Upper lobe of left lung (tissue), 6 donors: Measurements from ENCODE around the gene HOXA2. TPM values are rescaled to one million over a fixed set of nuclear protein-coding genes. Genes with fewer than 3 reads are reported as not detected.

Experiments
- ATAC-seq, 2 donors: fragments of 200-7000 bp; cut with Tn5 transposase; one replicate each; pipeline ENCODE4 v1.9.1; 2022; ENCODE audit warnings: mild to moderate bottlenecking in 2 of 2, moderate library complexity in 2 of 2; ENCODE audit not compliant: low FRiP score in 2 of 2
- DNase-seq, 2 donors: peaks; one replicate each; pipeline ENCODE4 v3.0.0-alpha.2; 2019 to 2020
- H3K27ac ChIP-seq, 4 donors: fragments of 200-600 bp; sonication (generic); one replicate each; pipeline ENCODE4 v1.5.1; 2016 to 2019
- H3K27me3 ChIP-seq, 4 donors: fragments of 200-600 bp; sonication (generic); one replicate each; pipeline ENCODE4 v1.5.1; 2017 to 2019
- H3K36me3 ChIP-seq, 4 donors: fragments of 200-600 bp; sonication (generic); one replicate each; pipeline ENCODE4 v1.5.1; 2016 to 2019
- H3K4me1 ChIP-seq, 4 donors: fragments of 200-600 bp; sonication (generic); one replicate each; pipeline ENCODE4 v1.5.1; 2018 to 2019
- H3K4me3 ChIP-seq, 4 donors: fragments of 200-600 bp; sonication (generic); one replicate each; pipeline ENCODE4 v1.5.1; 2017 to 2019; ENCODE audit warnings: mild to moderate bottlenecking in 2 of 4, moderate library complexity in 1 of 4
- H3K9me3 ChIP-seq, 4 donors: fragments of 200-600 bp; sonication (generic); one replicate each; pipeline ENCODE4 v1.5.1; 2018 to 2019
- CTCF ChIP-seq, 6 experiments: fragments of 450-650 bp in 4 of 6; fragments of 200-600 bp in 2 of 6; sonication (generic) in 2 of 6; IDR thresholded peaks; one replicate each; pipeline ENCODE4 v1.5.1; 2016 to 2019; ENCODE audit warnings: antibody characterized with exemption in 6 of 6
- EP300 ChIP-seq, 4 donors: sonication (generic); formaldehyde crosslinking; IDR thresholded peaks; one replicate each; pipeline ENCODE4 v1.5.1; 2017; ENCODE audit warnings: antibody characterized with exemption in 4 of 4, control low read depth in 2 of 4
- POLR2A ChIP-seq, 4 donors: fragments of 450-650 bp; IDR thresholded peaks; one replicate each; pipeline ENCODE4 v1.5.1; 2016 to 2017; ENCODE audit warnings: antibody characterized with exemption in 4 of 4, mild to moderate bottlenecking in 2 of 4
- POLR2AphosphoS5 ChIP-seq, 2 donors: sonication (generic); formaldehyde crosslinking; IDR thresholded peaks; one replicate each; pipeline ENCODE4 v1.5.1; 2017; ENCODE audit warnings: antibody characterized with exemption in 2 of 2
- WGBS, 2 donors: methylation state at CpG; one replicate each; pipeline ENCODE4 v1.1.5; 2017 to 2018; 5-methylcytosine and 5-hydroxymethylcytosine counted together
- total RNA-seq, 6 donors: library from RNA; depleted of rRNA in 4 of 6; stranded (reverse); fragments of >200 nt in 4 of 6; gene quantifications; one replicate each; pipeline versions ENCODE4 v1.1.0 to v1.2.1, GENCODE V29; 2016 to 2021
- donor health status: DM: no; HTN: no; CAD: no; lungs with moderate emphysema.
- donor health status: DM: no; HTN: yes; CAD: no; lungs with severe emphysema.

Gene HOXA2
- total RNA-seq, 6 donors from 2014 or later = 0.30 to 3.0 (median 0.86) TPM; not detected in 1

GRCh38 chr7:27126596-27127327 is 24.3 kb upstream of the HOXA2 start:
- no peaks in the 10 kb centered on the region for H3K9me3 ChIP-seq
- ATAC-seq (no peak), DNase-seq (no peak)
- peaks cover 0 to 13% (median 0%) of the 10 kb centered on the region in 4 donors for H3K27me3 ChIP-seq
- no peaks in the 10 kb centered on the region for H3K36me3 ChIP-seq
- H3K27ac ChIP-seq = peak overlapping the region in 3 of 4 donors; percentile 84 to 97 (median 93)
- H3K4me1 ChIP-seq = peaks cover 11 to 32% (median 19%) of the 10 kb centered on the region in 4 donors
- H3K4me3 ChIP-seq = no peak overlapping the region
- 31 to 40% methylated on average over 3 of the region's 3 CpGs for WGBS, 2 donors
- TF ChIP-seq POLR2AphosphoS5 (IDR thresholded peaks at IDR 0.05) (no peak), EP300 (IDR thresholded peaks at IDR 0.05) (no peak), POLR2A (IDR thresholded peaks at IDR 0.05) (no peak), CTCF (IDR thresholded peaks at IDR 0.05) (no peak)

DNA sequence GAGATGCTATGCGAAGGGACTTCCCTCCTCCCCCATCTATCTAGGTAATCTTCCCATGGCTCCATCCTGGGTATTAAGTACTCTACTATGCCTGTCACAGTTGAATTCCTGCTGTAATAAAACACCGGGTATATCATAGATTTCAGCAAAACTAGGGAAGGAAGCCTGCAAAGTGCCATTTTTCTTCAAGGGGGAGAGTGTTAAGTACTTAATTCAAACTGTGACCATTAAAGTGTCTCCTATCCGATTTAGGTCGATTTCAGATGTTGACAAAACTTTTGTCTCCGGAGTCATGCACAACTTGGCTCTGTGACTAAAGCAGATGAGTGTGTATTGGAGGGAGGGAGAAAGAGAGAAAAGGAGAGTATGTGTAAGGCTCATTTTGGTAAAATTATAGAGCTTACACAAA is 23.5 kb upstream of the HOXA2 start:
- H3K9me3 ChIP-seq = no peaks in the 10 kb centered on the region
- peaks cover 0 to 11% (median 0%) of the 10 kb centered on the region in 4 donors for H3K27me3 ChIP-seq
- H3K27ac ChIP-seq = peak overlapping the region; percentile 84 to 97 (median 90)
- TF ChIP-seq POLR2A (IDR thresholded peaks at IDR 0.05) (no peak), EP300 (IDR thresholded peaks at IDR 0.05) (no peak)
- H3K36me3 ChIP-seq = no peaks in the 10 kb centered on the region
- ATAC-seq (no peak), DNase-seq (no peak)
- no peak overlapping the region for H3K4me3 ChIP-seq
- H3K4me1 ChIP-seq = peaks cover 11 to 25% (median 13%) of the 10 kb centered on the region in 4 donors
- WGBS, 2 donors = 45 to 49% methylated on average over 5 of the region's 5 CpGs

DNA sequence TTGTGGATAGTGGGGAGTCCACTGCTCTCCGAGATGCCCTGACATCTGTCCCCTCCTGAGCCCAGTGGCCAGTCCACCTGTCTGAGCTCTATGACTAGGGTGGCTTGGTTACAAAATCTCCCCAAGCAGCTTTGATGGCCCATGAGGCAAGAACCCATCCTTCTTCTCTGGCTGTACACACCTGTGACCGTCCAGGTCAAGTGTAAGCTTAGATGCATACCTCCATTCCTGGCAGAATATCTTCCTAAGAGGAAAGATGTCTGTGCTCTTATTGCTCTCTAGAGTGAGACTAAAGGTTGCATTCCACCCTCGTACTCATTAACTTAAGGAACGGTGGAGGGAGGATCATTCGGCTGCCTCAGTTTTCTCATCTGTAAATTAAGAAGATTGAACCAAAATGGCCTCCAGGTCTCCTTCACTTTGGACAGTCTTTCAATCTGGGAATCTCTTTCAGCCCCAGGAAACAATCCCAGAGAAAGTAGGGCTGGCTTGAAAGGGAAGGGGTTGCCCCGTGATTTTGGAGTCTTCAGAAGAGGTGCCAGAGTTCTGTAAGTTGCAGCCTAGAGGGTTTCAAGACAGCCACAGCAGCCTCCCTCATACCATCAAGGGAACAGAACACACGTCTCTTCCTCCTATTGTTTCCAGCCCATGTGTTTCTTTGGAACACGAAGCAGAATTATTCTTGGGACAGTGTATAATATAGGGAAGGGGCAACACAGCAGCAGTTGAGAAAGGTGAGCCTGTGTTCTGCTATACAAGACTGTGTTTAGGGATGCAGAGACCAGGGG is 22.6 kb upstream of the HOXA2 start:
- WGBS, 2 donors = 55 to 60% methylated on average over 8 of the region's 8 CpGs
- peak in 1 of 2 donors; percentile 17 for DNase-seq
- H3K4me1 ChIP-seq = peaks cover 14 to 29% (median 16%) of the 10 kb centered on the region in 4 donors
- peaks cover 0 to 3% (median 0%) of the 10 kb centered on the region in 4 donors for H3K27me3 ChIP-seq
- no peaks in the 10 kb centered on the region for H3K36me3 ChIP-seq
- H3K27ac ChIP-seq = peak overlapping the region; percentile 84 to 97 (median 90)
- no peaks in the 10 kb centered on the region for H3K9me3 ChIP-seq
- no peak for ATAC-seq
- H3K4me3 ChIP-seq = peak overlapping the region in 1 of 4 donors; percentile 41
- TF ChIP-seq CTCF (IDR thresholded peaks at IDR 0.05) = no peak
- TF ChIP-seq EP300 (IDR thresholded peaks at IDR 0.05) = no peak
- no peak for TF ChIP-seq POLR2A (IDR thresholded peaks at IDR 0.05)
- no peak for TF ChIP-seq POLR2AphosphoS5 (IDR thresholded peaks at IDR 0.05)

GRCh38 chr7:27124096-27124901 is 21.8 kb upstream of the HOXA2 start:
- H3K36me3 ChIP-seq = no peaks in the 10 kb centered on the region
- H3K9me3 ChIP-seq = no peaks in the 10 kb centered on the region
- peaks cover 19 to 37% (median 20%) of the 10 kb centered on the region in 4 donors for H3K4me1 ChIP-seq
- 42 to 56% methylated on average over 38 to 43 of the region's 43 CpGs for WGBS, 2 donors
- peak overlapping the region; percentile 84 to 97 (median 90) for H3K27ac ChIP-seq
- peak overlapping the region in 3 of 4 donors; percentile 18 to 41 (median 41) for H3K4me3 ChIP-seq
- DNase-seq (peak in 1 of 2 donors; percentile 89), ATAC-seq (peak; percentile 48 to 91)
- H3K27me3 ChIP-seq = no peaks in the 10 kb centered on the region
- TF ChIP-seq POLR2A (IDR thresholded peaks at IDR 0.05) (peak in 1 of 4 donors; percentile 9), EP300 (IDR thresholded peaks at IDR 0.05) (no peak), POLR2AphosphoS5 (IDR thresholded peaks at IDR 0.05) (peak in 1 of 2 donors; percentile 10)

DNA sequence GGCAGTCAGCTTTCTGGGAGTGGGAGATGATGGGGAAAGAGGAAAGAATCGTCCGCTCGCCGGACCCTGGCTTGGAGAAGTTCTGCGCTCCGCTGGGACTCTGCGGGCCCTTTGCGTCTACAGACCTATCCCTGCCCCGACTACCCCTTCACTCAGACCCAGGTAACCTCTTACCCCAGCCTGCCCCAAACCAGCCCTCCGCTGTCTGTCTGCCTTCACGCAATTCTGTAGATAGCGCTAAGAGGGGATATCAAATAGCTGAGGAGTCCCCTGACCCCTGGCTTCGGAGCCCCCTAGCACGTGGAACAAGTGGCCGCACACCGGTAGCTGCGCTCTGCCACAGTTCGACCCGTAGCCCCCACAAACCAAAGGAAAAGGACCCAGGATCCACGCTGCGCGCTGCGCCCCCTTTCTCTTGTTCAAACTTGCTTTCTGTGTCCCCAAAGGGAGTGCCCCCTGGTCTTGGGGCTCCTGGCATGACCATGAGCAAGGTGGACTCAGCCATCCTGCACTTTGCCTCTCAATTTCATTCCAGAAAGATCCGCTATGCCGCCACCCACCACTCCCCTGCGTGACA is 21.1 kb upstream of the HOXA2 start:
- no peak for ATAC-seq
- DNase-seq = peak in 1 of 2 donors; percentile 36
- peak overlapping the region; percentile 84 to 97 (median 90) for H3K27ac ChIP-seq
- 44 to 48% methylated on average over 11 to 26 of the region's 26 CpGs for WGBS, 2 donors
- peak overlapping the region in 3 of 4 donors; percentile 18 to 41 (median 41) for H3K4me3 ChIP-seq
- H3K36me3 ChIP-seq = no peaks in the 10 kb centered on the region
- H3K27me3 ChIP-seq = no peaks in the 10 kb centered on the region
- no peaks in the 10 kb centered on the region for H3K9me3 ChIP-seq
- TF ChIP-seq EP300 (IDR thresholded peaks at IDR 0.05) = no peak
- no peak for TF ChIP-seq POLR2AphosphoS5 (IDR thresholded peaks at IDR 0.05)
- no peak for TF ChIP-seq CTCF (IDR thresholded peaks at IDR 0.05)
- no peak for TF ChIP-seq POLR2A (IDR thresholded peaks at IDR 0.05)
- H3K4me1 ChIP-seq = peaks cover 16 to 42% (median 22%) of the 10 kb centered on the region in 4 donors
